ENCODE results near the gene NEK9.

NEK9 gene

GRCh38 chr14:75123991-75124390 is 2.9 kb downstream of the NEK9 start:
- H3K4me3 ChIP-seq (ENCODE audit: low read depth, low read length) = no peak overlapping the region

GRCh38 chr14:75121552-75121951 is 5.3 kb downstream of the NEK9 start:
- Histone ChIP-seq H2BK5ac (ENCODE audit: low read depth, low read length, poor library complexity) (no peak overlapping the region), H3K9me3 (ENCODE audit: insufficient read depth, low read depth, low read length) (no peaks in the 10 kb centered on the region), H2AK5ac (ENCODE audit: low read length) (no peak overlapping the region), H3K4ac (ENCODE audit: low read depth, low read length) (no peak overlapping the region), H3K79me1 (ENCODE audit: low read length) (peaks cover 2% of the 10 kb centered on the region), H3K36me3 (ENCODE audit: control insufficient read depth in 1 of 2, insufficient read depth in 2 of 2, low read length in 2 of 2) (peaks cover 7 to 9% of the 10 kb centered on the region in 2 experiments), H3K4me2 (ENCODE audit: low read length) (no peak overlapping the region), H4K8ac (ENCODE audit: low read depth, low read length) (no peak overlapping the region), H3K4me3 (ENCODE audit: low read depth, low read length) (no peak overlapping the region), H4K12ac (ENCODE audit: low read depth, low read length) (no peak overlapping the region), H3K4me1 (ENCODE audit: control insufficient read depth in 1 of 2, insufficient read depth in 2 of 2, low read length in 2 of 2) (peaks cover 0 to 1% of the 10 kb centered on the region in 2 experiments), H4K91ac (ENCODE audit: low read depth, low read length) (no peak overlapping the region), H2BK12ac (ENCODE audit: low read length) (no peak overlapping the region), H3K79me2 (ENCODE audit: control insufficient read depth, insufficient read depth, low read length, poor library complexity) (peaks cover 2% of the 10 kb centered on the region), H3K9ac (ENCODE audit: low read length) (no peak overlapping the region), H3K27ac (ENCODE audit: low read depth, low read length) (no peak overlapping the region), H3K27me3 (ENCODE audit: insufficient read depth, low read length) (no peaks in the 10 kb centered on the region), H2AFZ (ENCODE audit: insufficient read depth, low read length, poor library complexity) (no peak overlapping the region), H3K18ac (ENCODE audit: low read length) (no peak overlapping the region), H2BK120ac (ENCODE audit: insufficient read depth, low read length, poor library complexity) (no peak overlapping the region), H3K14ac (ENCODE audit: low read length) (no peak overlapping the region), H3K23ac (ENCODE audit: low read length) (no peak overlapping the region)
- DNase-seq = no peak
- no CpG with 5 or more reads among the region's 7 CpGs for WGBS (ENCODE audit: extremely low coverage, insufficient coverage, insufficient read length)

More at GRCh38 chr14:75123991-75124390, 2.9 kb downstream of the NEK9 start:
- Histone ChIP-seq H3K36me3 (ENCODE audit: control insufficient read depth in 1 of 2, insufficient read depth in 2 of 2, low read length in 2 of 2) (peaks cover 4 to 7% of the 10 kb centered on the region in 2 experiments), H4K91ac (ENCODE audit: low read depth, low read length) (no peak overlapping the region), H4K8ac (ENCODE audit: low read depth, low read length) (no peak overlapping the region), H3K14ac (ENCODE audit: low read length) (no peak overlapping the region), H3K27ac (ENCODE audit: low read depth, low read length) (no peak overlapping the region), H3K79me2 (ENCODE audit: control insufficient read depth, insufficient read depth, low read length, poor library complexity) (peaks cover 7% of the 10 kb centered on the region), H3K4ac (ENCODE audit: low read depth, low read length) (no peak overlapping the region), H3K9ac (ENCODE audit: low read length) (no peak overlapping the region), H3K27me3 (ENCODE audit: insufficient read depth, low read length) (no peaks in the 10 kb centered on the region), H3K23ac (ENCODE audit: low read length) (no peak overlapping the region), H2AK5ac (ENCODE audit: low read length) (no peak overlapping the region), H2BK12ac (ENCODE audit: low read length) (no peak overlapping the region), H2BK120ac (ENCODE audit: insufficient read depth, low read length, poor library complexity) (no peak overlapping the region), H2BK5ac (ENCODE audit: low read depth, low read length, poor library complexity) (no peak overlapping the region), H3K4me2 (ENCODE audit: low read length) (no peak overlapping the region), H4K12ac (ENCODE audit: low read depth, low read length) (no peak overlapping the region), H3K18ac (ENCODE audit: low read length) (no peak overlapping the region), H2AFZ (ENCODE audit: insufficient read depth, low read length, poor library complexity) (no peak overlapping the region), H3K79me1 (ENCODE audit: low read length) (peaks cover 9% of the 10 kb centered on the region), H3K4me1 (ENCODE audit: control insufficient read depth in 1 of 2, insufficient read depth in 2 of 2, low read length in 2 of 2) (peaks cover 0 to 4% of the 10 kb centered on the region in 2 experiments), H3K9me3 (ENCODE audit: insufficient read depth, low read depth, low read length) (no peaks in the 10 kb centered on the region)
- WGBS (ENCODE audit: extremely low coverage, insufficient coverage, insufficient read length) = no CpG with 5 or more reads among the region's 7 CpGs
- peak; percentile 37 to 57 for DNase-seq

- no peak overlapping the region for H3K4me3 ChIP-seq (ENCODE audit: low read depth, low read length)
- peaks cover 11 to 12% of the 10 kb centered on the region in 2 experiments for H3K36me3 ChIP-seq (ENCODE audit: control insufficient read depth in 1 of 2, insufficient read depth in 2 of 2, low read length in 2 of 2)
- no peaks in the 10 kb centered on the region for H3K79me1 ChIP-seq (ENCODE audit: low read length)
- H3K4ac ChIP-seq (ENCODE audit: low read depth, low read length) = no peak overlapping the region
- no peak overlapping the region for H2AFZ ChIP-seq (ENCODE audit: insufficient read depth, low read length, poor library complexity)
- H3K9me3 ChIP-seq (ENCODE audit: insufficient read depth, low read depth, low read length) = no peaks in the 10 kb centered on the region
- no peak overlapping the region for H2BK5ac ChIP-seq (ENCODE audit: low read depth, low read length, poor library complexity)
- no peak overlapping the region for H3K23ac ChIP-seq (ENCODE audit: low read length)
- no peak overlapping the region for H2BK120ac ChIP-seq (ENCODE audit: insufficient read depth, low read length, poor library complexity)
- no peak overlapping the region for H2AK5ac ChIP-seq (ENCODE audit: low read length)
- no peaks in the 10 kb centered on the region for H3K79me2 ChIP-seq (ENCODE audit: control insufficient read depth, insufficient read depth, low read length, poor library complexity)
- no peak overlapping the region for H3K4me2 ChIP-seq (ENCODE audit: low read length)
- H3K9ac ChIP-seq (ENCODE audit: low read length) = no peak overlapping the region
- WGBS (ENCODE audit: extremely low coverage, insufficient coverage, insufficient read length) = no CpG with 5 or more reads among the region's 3 CpGs
- no peak overlapping the region for H3K18ac ChIP-seq (ENCODE audit: low read length)
- H3K14ac ChIP-seq (ENCODE audit: low read length) = no peak overlapping the region
- no peak overlapping the region for H4K8ac ChIP-seq (ENCODE audit: low read depth, low read length)
- DNase-seq = no peak
- H2BK12ac ChIP-seq (ENCODE audit: low read length) = no peak overlapping the region
- H4K91ac ChIP-seq (ENCODE audit: low read depth, low read length) = no peak overlapping the region
- no peak overlapping the region for H3K27ac ChIP-seq (ENCODE audit: low read depth, low read length)
- no peak overlapping the region for H4K12ac ChIP-seq (ENCODE audit: low read depth, low read length)
- no peaks in the 10 kb centered on the region for H3K4me1 ChIP-seq (ENCODE audit: control insufficient read depth in 1 of 2, insufficient read depth in 2 of 2, low read length in 2 of 2)
- H3K27me3 ChIP-seq (ENCODE audit: insufficient read depth, low read length) = no peaks in the 10 kb centered on the region
Observed at GRCh38 chr14:75120541-75121291, 6.1 kb downstream of the NEK9 start.

- Histone ChIP-seq H3K79me2 (ENCODE audit: control insufficient read depth, insufficient read depth, low read length, poor library complexity) (no peaks in the 10 kb centered on the region), H3K18ac (ENCODE audit: low read length) (no peak overlapping the region), H3K23ac (ENCODE audit: low read length) (no peak overlapping the region), H2AFZ (ENCODE audit: insufficient read depth, low read length, poor library complexity) (no peak overlapping the region), H2BK5ac (ENCODE audit: low read depth, low read length, poor library complexity) (no peak overlapping the region), H3K9me3 (ENCODE audit: insufficient read depth, low read depth, low read length) (no peaks in the 10 kb centered on the region), H3K27ac (ENCODE audit: low read depth, low read length) (no peak overlapping the region), H3K36me3 (ENCODE audit: control insufficient read depth in 1 of 2, insufficient read depth in 2 of 2, low read length in 2 of 2) (peaks cover 14 to 16% of the 10 kb centered on the region in 2 experiments), H2BK120ac (ENCODE audit: insufficient read depth, low read length, poor library complexity) (no peak overlapping the region), H3K79me1 (ENCODE audit: low read length) (no peaks in the 10 kb centered on the region), H3K4ac (ENCODE audit: low read depth, low read length) (no peak overlapping the region), H3K14ac (ENCODE audit: low read length) (no peak overlapping the region), H3K9ac (ENCODE audit: low read length) (no peak overlapping the region), H4K12ac (ENCODE audit: low read depth, low read length) (no peak overlapping the region), H3K4me2 (ENCODE audit: low read length) (no peak overlapping the region), H2BK12ac (ENCODE audit: low read length) (no peak overlapping the region), H2AK5ac (ENCODE audit: low read length) (no peak overlapping the region), H3K27me3 (ENCODE audit: insufficient read depth, low read length) (no peaks in the 10 kb centered on the region), H3K4me1 (ENCODE audit: control insufficient read depth in 1 of 2, insufficient read depth in 2 of 2, low read length in 2 of 2) (no peaks in the 10 kb centered on the region), H3K4me3 (ENCODE audit: low read depth, low read length) (no peak overlapping the region), H4K8ac (ENCODE audit: low read depth, low read length) (no peak overlapping the region), H4K91ac (ENCODE audit: low read depth, low read length) (no peak overlapping the region)
- peak; percentile 3 to 42 for DNase-seq
- WGBS (ENCODE audit: extremely low coverage, insufficient coverage, insufficient read length) = no CpG with 5 or more reads among the region's 2 CpGs
Observed at GRCh38 chr14:75119056-75119455, 7.8 kb downstream of the NEK9 start.

Data from trophoblast cell (in vitro differentiated cells and primary cell).